Measurements from ENCODE around the gene LINGO3.

Gene LINGO3

DNA sequence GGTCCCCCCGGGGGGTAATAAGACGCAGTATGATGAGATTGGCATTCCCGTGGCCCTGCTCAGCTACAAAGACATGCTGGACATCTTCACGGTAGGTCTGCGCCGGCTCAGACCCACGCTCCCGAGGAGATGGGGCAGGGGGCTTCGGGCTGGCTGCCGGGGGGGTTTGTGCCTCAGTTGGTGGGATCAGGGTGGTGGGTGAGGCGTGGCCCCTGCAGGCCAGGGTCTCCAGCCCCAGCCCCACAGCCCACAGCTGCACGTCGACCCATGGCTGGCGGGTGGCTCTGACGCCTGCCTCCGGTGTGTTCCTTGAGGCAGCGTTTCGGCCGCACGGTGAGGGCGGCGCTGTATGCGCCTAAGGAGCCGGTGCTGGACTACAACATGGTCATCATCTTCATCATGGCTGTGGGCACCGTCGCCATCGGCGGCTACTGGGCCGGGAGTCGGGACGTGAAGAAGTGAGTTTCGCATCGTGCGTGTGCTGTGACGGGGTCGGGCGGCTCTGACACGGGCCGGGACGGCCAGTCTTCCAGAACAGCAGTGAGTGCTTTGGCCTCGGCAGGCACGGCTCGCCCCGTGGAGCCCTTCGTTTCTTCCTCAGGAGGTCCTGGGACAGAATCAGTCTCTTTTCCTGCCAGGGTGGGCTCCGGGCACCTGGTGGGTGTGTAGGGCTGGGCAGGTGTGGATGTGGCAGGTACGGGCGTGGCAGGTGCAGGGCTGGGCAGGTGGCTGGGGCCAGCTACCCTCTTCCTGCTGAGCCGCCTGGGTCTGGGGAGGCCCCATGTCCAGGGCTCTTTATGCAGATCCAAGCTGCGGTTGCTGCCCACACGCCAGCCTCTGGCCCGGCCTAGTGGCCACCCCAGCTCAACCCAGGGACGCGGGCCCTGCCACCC lies 31.0 kb upstream of the LINGO3 start:
- DNase-seq: no peak

DNA sequence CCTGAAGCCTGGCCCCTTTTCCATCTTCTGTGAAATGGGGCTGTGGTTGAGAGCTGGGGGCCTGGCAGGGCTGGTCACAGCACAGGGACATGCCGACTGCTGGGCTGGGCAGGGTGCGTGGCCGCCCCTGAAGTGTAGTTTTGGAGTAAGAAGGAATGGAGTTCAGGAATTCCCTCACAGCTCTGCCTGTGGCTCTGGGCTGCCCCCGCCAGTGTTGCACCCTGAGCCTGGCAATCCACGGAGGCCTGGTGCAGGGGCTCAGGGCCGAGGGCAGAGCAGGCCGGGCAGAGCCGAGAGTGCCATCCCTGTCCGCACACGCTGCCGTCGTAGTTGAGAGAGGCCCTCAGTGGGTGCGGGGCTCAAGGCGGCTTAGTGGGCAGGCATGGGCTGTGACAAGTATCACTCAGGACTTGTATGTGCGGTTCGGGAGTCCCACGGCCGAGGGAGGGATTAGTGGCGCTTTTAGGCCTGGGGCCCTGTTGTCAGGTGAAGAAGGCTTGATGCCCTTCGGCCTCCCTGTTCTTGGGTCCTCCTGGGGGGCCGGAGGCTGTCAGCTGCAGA lies 30.2 kb upstream of the LINGO3 start:
- no peak for DNase-seq

DNA sequence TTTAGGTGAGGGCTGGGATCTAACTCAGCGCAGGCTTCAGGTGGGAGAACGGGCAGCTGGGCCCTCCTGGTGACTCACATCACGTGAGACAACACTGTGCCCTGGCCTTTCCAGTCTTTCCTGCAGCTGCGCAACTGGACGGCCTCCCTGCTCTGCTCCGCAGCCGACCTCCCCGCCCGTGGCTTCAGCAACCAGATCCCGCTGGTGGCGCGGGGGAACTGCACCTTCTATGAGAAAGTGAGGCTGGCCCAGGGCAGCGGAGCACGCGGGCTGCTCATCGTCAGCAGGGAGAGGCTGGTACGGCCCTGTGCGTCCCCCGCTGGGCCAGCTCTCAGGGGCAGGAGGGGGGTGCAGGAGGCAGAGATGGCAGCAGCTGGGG lies 29.4 kb upstream of the LINGO3 start:
- DNase-seq: no peak

DNA sequence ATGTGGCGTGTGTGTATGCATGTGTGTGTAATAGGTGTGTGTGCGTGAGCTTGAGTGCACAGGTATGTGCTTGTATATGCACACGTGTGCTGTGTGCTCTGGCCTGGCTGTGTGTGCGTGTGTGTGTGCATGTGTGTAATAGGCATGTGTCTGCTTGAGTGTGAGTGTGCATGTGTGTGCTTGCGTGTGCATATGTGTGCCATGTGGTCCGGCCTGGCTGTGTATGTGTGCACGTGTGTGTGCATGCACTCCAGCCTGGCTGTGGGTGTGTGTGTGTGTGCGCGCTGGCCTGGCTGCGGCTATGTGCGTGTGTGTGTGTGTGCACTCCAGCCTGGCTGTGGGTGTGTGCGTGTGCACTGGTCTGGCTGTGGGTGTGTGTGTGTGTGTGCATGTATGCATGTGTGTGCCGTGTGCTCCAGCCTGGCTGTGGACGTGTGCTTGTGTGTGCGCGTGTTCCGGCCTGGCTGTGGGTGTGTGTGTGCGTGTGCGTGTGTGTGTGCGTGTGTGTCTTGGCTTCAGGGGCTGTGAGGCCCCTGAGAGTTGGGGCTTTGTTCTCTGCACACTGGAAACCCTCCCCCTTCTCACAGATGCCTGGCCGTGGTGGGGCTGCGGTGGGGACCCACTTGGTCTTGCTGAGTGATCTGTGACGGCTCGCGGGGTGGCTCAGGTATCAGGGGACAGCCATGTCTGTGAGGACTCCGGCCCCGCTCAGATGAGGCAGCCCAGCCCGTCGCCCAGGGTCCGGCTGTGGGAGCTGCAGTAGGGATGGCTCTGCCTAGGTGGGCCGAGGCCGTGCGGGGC lies 28.8 kb upstream of the LINGO3 start:
- DNase-seq: no peak

DNA sequence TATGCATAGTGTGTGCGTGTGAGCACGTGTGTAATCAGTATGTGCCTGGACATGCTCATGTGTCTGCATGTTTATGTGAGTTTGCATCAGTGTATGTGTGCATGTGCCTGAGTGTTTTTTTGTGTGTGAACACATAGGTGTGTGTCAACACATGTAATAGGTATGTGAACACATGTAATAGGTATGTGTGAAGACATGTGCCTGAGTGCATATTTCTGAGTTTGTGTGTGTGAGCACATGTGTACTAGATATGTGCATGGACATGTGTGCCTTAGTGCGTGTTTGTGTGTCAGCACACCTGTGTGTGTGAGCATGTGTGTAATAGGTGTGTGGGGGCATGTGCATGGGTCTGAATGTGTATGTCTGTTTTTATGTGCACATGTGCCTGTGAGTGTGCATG lies 27.9 kb upstream of the LINGO3 start:
- DNase-seq: no peak

DNA sequence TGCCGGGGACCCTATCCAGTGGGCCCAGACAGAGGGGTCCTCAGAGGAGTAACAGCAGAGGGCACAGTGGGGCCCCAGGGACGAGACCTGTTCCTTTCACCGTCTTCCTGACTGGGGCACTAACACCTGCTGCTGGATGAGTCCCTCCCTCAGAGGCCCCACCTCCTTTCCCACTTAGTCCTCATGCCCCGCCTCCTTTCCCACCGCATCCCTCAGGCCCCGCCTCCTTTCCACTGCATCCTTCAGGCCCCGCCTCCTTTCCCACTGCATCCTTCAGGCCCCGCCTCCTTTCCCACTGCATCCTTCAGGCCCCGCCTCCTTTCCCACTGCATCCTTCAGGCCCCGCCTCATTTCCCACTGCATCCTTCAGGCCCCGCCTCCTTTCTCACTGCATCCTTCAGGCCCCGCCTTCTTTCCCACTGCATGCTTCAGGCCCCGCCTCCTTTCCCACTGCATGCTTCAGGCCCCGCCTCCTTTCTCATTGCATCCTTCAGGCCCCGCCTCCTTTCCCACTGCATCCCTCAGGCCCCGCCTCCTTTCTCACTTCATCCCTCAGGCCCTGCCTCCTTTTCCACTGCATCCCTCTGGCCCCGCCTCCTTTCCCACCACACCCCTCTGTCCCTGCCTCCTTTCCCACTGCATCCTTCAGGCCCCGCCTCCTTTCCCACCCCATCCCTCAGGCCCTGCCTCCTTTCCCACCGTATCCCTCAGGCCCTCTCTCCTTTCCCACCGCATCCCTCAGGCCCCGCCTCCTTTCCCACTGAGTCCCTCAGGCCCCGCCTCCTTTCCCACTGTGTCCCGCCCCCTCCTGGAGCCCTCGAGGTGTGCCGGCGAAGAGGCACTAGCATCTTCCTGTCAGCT lies 27.3 kb upstream of the LINGO3 start:
- DNase-seq: no peak

DNA sequence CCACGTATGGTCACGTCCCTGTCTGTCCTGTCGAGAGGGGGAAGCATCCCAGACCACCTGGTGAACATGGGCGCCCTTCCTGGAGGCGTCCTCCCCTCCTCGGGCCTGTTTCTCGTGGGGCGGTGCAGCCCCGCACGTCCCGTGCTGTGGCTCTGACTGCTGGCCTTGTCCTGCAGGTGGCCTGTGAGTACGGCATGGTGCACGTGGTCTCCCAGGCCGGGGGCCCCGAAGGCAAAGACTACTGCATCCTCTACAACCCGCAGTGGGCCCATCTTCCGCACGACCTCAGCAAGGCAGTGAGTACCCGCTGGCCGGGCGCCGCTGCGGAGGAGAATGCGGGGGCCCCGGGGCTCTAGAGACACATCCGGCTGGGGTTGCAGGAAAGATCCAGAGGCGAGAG lies 26.5 kb upstream of the LINGO3 start:
- no peak for DNase-seq

DNA sequence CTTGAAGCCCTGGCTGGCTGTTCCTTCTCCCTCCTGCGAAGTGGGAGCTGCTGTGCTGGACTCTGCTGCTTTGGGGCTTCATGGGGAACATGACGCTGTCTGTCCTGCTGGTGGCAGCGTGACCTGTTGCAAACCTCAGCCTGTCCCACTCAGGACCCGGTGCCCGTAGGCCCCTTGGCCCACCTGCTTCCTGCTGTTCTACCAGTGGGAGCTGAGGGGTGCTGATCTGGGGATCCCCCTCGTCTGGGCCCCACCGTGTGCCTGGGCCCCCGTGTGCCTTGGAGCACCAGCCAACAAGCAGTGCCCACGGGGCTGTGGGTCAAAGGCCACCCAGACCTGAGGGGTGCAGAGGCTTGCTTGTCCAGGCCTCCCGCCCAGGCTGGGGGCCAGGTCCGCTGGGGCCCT lies 25.9 kb upstream of the LINGO3 start:
- DNase-seq: no peak

DNA sequence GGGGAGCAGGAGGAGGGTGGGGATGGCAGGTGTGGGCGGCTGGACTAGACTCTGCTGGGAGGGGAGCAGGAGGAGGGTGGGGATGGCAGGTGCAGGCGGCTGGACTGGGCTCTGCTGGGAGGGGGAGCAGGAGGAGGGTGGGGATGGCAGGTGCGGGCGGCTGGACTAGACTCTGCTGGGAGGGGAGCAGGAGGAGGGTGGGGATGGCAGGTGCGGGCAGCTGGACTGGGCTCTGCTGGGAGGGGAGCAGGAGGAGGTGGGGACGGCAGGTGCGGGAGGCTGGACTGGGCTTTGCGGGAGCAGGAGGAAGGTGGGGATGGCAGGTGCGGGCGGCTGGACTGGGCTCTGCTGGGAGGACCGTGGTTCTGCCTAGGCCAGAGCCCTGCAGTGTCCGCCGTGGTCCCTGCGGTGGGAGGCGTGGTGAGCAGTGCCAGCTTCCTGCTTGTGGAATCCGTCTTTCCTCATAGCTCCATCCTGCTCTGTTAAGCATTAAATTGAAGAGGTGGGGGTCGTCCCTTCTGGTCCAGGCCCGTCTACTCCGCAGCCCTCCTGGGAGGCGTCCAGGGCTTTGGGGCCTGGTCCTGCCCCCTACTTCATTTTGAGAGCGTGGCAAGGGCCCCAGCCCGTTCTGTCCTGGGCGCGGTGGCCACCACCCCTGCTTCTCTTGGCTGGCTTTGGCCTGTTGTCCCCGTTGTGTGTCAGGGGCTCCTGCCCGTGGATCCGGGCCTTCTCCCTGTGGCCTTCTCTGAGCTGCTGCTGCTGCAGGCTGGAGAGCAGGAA lies 25.3 kb upstream of the LINGO3 start:
- DNase-seq: no peak

DNA sequence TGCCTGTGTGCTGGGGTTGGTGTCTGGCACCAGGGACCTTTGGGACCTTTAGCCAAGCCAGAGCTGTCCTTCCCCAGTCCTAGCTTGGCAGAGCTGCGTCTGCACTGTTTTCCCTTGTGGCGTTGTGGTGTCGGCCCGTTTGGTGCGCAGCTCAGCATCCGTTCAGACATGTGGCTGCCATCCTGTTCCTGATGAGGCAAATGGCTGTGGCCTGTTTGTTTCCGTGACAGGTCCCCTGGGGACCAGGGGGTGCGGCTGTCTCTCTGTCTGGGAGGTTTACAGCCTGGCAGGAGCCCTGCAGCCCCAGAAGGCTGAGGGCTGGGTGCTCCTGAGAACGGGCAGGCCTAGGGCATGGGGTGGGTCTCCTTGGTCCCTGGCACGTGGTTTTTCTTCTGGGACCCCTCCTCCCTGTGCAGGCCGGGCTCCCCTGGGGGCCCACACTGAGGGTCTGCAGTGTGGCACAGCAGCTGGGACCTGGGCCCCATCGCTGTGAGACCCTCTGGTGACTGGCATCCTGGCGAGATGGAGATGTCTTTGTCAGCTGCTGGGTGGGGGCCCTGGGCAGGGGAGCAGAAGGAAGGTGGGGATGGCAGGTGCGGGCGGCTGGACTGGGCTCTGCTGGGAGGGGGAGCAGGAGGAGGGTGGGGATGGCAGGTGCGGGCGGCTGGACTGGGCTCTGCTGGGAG lies 24.5 kb upstream of the LINGO3 start:
- no peak for DNase-seq

DNA sequence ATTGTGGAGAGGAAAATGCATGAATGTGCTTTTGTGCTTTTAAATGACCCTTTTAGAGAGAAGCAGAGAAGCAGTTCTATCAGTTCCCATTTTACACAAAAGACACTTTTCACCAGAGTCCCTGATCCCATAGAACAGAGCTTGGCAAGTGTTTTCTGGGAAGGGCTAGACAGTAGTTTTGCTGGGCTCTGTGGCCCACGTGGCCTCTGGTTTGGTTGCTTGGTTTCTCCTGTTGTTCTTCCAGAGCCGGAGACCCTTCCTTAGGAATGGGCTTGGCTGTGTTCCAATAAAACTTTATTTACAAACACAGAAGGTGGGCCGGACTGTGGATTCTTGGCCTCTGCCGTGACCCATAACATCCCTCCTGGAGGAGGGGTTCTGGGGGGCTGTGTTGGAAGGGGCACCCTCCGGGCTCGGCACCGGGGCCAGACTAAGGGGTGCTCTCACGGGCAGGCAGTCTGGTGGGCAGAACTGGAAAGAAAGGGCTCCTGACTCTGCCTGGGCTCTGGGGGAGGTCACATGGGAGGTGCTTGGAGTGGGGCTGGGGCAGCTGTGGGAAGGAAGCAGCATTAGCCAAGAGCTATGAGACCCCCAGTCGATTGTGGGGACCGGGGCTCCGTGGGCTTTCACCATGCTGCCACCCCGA lies 23.8 kb upstream of the LINGO3 start:
- DNase-seq: no peak

DNA sequence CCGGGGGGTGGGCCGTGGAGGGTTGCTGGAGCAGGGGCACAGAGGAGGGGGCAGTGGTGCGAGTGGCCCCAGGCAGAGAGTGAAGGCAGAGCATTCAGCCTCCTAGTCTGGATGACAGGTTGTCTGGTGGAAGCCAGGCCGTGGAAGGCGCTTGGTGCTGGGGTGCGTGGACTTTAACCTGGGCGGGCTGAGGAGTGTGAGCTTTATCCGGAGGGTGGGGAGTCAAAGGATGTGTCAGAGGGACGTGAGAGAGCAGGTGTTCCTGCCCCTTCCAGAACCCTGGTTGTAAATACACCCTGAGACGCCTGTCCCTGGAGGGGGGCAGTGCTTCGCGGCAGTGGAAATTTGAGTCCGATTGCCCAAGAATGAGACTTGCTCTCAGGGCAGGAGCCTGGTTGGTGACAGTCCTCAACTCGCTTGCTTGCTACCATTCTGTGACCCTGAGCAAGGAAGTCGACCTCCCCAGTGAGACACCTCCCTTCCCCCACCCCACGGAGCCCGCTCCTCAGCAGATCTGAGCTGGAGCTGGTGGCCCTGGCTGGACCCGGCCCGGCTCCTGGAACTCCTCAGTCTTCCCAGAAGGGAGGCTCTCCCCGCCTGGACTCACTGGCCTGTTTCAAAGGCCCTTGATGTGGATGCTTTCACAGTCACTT lies 22.8 kb upstream of the LINGO3 start:
- no peak for DNase-seq

DNA sequence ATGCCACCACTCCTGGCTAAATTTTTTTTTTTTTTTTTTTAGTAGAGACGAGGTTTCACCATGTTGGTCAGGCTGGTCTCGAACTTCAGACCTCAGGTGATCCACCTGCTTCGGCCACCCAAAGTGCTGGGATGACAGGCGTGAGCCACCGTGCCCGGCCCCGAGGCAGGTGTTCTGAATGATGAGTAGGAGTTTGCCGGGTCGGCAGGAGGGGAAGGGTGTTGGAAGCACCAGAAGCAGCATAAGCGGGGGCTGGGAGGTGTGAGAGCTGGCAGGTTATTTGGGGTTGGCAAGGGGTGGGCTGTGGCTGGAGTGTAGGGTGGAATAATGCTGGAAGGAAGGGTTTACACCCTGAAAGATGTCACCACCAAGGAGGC lies 22.3 kb upstream of the LINGO3 start:
- no peak for DNase-seq

DNA sequence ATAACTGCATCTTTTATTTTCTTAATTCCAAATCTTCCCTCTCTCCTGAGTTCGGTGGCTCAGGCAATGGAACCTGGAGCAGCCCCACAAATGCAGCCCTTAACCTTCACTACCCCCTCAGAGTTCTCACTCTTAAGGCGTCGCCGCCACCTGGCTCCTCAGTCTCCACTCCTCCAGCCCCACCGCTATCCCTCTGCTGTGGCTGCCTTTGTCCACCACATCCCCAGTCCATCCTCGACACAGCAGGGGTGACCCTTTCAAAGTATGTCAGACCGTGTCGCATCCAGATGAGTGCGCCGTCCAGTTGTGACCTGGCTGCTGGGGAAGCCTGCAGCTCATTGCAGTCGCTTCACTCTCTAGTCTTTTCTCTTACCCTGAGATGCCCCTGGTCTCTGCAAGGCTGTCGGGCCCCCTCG lies 21.6 kb upstream of the LINGO3 start:
- DNase-seq: no peak

DNA sequence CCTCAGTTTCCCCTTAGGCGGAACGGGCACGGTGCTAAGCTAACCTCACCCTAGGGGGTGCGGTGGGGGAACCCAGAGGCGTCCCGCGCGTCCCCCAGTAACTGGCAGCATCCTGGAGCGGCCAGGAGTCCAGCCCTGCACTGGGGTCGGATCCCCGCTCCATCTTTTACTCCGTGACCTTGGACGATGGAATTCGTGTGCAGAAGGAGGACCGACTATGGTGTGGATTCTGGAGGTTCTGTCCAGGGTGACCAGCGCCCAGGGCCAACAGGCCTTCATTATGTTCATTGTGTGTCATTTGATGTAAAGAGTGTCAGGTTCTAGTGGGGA lies 21.2 kb upstream of the LINGO3 start:
- no peak for DNase-seq

DNA sequence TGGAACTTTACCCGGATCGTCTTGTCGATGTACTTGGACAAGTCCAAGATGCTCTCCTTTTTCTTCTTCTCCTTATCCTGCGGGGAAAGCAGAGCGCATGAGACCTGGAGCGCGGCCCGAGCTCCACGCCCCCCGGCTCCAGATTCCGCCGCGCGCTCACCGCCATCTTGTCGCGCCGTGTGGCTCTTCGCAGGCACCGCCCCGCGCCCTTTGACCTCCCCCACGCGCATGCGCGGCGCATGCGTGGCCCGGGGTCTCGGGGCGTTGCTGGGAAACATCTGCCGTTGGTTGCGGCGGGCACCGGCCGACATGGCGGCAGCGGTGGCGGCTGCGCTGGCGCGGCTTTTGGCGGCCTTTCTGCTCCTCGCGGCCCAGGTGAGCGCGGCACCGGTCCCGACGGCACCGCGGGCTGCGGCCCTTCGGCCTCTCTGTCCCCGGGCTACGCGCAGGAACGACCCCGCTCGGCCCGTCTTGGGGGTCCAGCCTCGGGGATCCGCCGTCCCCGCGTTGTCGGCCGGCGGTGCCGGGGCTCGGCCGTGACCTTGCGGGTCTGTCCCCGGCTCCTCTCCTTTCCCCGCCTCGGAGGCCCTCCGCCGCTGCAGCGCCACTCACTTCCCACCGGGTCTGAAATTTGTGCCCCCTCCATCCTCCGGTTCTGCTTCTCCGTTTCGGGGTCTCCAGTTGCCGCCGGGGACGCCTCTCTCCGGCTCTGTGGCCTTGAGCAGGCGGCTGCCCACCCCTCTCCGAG lies 20.6 kb upstream of the LINGO3 start, which contains the start of the genes LSM7 and SPPL2B:
Gene LSM7, minus strand, starts transcription at position 186 of the 748 bp plus-strand sequence. Its CDS starts 20 bp downstream, at position 166.
Gene SPPL2B, plus strand, starts transcription at position 284 of the 748 bp plus-strand sequence. Its CDS starts 26 bp downstream, at position 310.
- peak; percentile 92 for DNase-seq

DNA sequence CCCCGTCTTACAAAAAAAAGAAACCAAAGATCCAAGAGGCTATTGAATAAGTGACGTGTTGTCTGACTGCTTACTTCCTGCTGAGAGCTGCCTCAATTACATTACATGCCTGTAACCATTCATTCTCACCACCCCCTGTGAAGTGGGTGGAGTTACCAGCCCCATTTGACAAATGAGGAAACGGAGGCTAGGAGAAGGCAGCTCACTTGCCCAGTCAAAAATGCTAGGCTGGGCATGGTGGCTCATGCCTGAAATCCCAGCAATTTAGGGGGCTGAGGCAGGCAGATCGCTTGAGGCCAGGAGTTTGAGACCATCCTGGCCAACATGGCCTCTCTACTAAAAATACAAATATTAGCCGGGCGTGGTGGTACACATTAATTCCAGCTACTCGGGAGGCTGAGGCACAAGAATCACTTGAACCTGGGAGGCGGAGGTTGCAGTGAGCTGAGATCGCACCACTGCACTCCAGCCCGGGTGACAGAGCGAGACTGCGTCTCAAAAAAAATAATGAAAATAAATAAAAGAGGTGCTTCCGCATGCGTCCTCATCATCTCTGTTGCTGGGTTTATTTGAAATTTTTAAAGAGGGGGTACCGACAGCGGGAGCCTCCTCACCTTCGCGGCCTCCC lies 19.9 kb upstream of the LINGO3 start:
- DNase-seq: peak; percentile 46

DNA sequence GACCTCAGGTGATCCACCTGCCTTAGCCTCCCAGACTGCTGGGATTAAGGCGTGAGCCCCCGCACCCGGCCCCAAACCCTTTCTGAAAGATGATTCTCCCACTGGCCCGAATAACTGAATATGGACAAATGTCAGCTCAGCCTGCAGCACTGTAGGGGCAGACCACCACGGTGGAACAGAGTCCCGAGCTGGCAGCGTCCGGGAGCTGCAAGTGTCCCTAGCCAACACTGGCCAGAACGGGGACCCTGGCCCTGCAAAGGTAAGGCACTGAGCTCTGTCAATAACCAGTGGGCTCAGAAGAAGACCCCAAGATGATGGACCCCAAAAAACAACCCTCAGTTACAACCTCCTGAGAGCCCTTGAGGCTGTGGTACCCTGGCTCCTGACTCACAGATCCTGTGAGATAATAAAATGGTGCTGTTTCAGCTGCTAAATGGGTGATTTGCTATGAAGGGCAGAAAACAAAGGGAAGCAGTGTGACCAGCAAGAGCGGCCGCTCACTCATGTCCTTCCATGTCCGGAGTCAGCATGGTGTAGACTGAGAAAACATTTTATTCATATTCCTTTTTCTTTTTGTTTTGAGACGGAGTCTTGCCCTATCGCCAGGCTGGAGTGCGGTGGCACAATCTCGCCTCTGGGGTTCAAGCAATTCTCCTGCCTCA lies 18.9 kb upstream of the LINGO3 start:
- DNase-seq: no peak

All from activated T-cell treated with anti-CD3 and anti-CD28 coated beads for 4 hours (primary cell).